ENCODE data around the gene ARVCF. TPM values are rescaled to one million over a fixed set of nuclear protein-coding genes. Genes with fewer than 3 reads are reported as not detected.

Gene ARVCF
- total RNA-seq, 1 experiment from 2014 or later, result 8.2 TPM

DNA sequence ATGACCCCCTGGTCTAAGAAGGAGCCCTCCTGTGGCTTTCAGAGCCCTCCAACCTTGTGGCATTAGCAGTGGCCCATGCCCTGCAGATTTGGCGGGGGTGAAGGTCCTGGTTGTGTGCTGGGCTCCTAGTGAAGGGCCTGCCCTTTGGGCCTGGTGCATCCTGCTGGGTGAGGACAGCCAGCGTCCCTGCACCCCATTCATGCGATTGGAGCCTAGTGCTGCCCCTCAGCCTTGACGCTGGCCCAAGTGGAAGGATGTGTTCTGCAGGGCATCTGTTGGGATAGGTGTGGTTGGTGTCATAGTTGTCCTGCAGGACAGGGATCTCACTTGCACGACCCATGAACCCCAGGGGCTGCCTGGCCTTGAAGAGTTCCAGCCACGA is 35.3 kb upstream of the ARVCF start:
- CTCF ChIA-PET, result no interaction called here
- POLR2A ChIA-PET, result no interaction called here
- in situ Hi-C loops (cut with HindIII; ENCODE audit: low pct_unique_long_range_greater_than_20kb, low sequenced_read_pairs), result no loop called here
- no peak for DNase-seq (ENCODE audit: low read depth, low spot score)
- H3K4me1 ChIP-seq (ENCODE audit: control insufficient read depth, insufficient read depth, low read length), result no peaks in the 10 kb centered on the region
- no peak overlapping the region for H3K4me3 ChIP-seq (ENCODE audit: low read depth in 2 of 2, low read length in 2 of 2)
- intact Hi-C loops (cut with micrococcal nuclease; ENCODE audit: unreplicated experiment), result no loop called here
- H3K36me3 ChIP-seq (ENCODE audit: control insufficient read depth, insufficient read depth, low read length), result no peaks in the 10 kb centered on the region
- H3K27ac ChIP-seq (ENCODE audit: low read length), result no peak overlapping the region
- no peaks in the 10 kb centered on the region for H3K9me3 ChIP-seq (ENCODE audit: control insufficient read depth, insufficient read depth, low read depth, low read length)
- BruUV-seq (replicated peaks), result no TSS peak
- ATAC-seq, result no peak
- H3K27me3 ChIP-seq (ENCODE audit: control insufficient read depth, insufficient read depth, low read length), result no peaks in the 10 kb centered on the region
- TF ChIP-seq, protein P1, sequence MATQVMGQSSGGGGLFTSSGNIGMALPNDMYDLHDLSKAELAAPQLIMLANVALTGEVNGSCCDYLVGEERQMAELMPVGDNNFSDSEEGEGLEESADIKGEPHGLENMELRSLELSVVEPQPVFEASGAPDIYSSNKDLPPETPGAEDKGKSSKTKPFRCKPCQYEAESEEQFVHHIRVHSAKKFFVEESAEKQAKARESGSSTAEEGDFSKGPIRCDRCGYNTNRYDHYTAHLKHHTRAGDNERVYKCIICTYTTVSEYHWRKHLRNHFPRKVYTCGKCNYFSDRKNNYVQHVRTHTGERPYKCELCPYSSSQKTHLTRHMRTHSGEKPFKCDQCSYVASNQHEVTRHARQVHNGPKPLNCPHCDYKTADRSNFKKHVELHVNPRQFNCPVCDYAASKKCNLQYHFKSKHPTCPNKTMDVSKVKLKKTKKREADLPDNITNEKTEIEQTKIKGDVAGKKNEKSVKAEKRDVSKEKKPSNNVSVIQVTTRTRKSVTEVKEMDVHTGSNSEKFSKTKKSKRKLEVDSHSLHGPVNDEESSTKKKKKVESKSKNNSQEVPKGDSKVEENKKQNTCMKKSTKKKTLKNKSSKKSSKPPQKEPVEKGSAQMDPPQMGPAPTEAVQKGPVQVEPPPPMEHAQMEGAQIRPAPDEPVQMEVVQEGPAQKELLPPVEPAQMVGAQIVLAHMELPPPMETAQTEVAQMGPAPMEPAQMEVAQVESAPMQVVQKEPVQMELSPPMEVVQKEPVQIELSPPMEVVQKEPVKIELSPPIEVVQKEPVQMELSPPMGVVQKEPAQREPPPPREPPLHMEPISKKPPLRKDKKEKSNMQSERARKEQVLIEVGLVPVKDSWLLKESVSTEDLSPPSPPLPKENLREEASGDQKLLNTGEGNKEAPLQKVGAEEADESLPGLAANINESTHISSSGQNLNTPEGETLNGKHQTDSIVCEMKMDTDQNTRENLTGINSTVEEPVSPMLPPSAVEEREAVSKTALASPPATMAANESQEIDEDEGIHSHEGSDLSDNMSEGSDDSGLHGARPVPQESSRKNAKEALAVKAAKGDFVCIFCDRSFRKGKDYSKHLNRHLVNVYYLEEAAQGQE (IDR thresholded peaks at IDR 0.05; ENCODE audit: insufficient read depth in 1 of 2, low read depth in 2 of 2, low read length in 1 of 2), result no peak
- TF ChIP-seq TCF7L2 (IDR thresholded peaks at IDR 0.05; ENCODE audit: low read depth, low read length), result no peak
- TF ChIP-seq POLR2AphosphoS5 (IDR thresholded peaks at IDR 0.05; ENCODE audit: low read depth, low read length), result no peak
- TF ChIP-seq SIN3A (IDR thresholded peaks at IDR 0.05; ENCODE audit: borderline replicate concordance, insufficient read depth, low read depth, low read length), result no peak
- TF ChIP-seq, protein P2, sequence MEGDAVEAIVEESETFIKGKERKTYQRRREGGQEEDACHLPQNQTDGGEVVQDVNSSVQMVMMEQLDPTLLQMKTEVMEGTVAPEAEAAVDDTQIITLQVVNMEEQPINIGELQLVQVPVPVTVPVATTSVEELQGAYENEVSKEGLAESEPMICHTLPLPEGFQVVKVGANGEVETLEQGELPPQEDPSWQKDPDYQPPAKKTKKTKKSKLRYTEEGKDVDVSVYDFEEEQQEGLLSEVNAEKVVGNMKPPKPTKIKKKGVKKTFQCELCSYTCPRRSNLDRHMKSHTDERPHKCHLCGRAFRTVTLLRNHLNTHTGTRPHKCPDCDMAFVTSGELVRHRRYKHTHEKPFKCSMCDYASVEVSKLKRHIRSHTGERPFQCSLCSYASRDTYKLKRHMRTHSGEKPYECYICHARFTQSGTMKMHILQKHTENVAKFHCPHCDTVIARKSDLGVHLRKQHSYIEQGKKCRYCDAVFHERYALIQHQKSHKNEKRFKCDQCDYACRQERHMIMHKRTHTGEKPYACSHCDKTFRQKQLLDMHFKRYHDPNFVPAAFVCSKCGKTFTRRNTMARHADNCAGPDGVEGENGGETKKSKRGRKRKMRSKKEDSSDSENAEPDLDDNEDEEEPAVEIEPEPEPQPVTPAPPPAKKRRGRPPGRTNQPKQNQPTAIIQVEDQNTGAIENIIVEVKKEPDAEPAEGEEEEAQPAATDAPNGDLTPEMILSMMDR (IDR thresholded peaks at IDR 0.05), result no peak

DNA sequence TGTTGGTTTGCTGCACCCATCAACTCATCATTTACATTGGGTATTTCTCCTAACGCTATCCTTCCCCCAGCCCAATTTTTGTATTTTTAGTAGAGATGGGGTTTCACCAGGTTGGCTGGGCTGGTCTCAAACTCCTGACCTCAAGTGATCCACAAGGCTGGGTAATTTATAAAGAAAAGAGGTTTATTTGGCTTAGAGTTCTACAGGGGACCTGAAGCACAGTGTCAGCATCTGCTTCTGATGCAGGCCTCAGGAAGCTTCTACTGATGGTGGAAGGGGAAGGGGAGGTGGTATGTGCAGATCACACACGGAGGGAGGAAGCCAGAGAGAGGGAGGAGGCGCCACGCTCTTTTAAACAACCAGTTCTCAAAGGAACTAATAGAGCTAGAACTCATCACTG is 30.1 kb upstream of the ARVCF start:
- intact Hi-C loops (cut with micrococcal nuclease; ENCODE audit: unreplicated experiment), result no loop called here

More for the DNA sequence above, 30.1 kb upstream of the ARVCF start:
- Histone ChIP-seq H3K27ac (ENCODE audit: low read length) (no peak overlapping the region), H3K9me3 (ENCODE audit: control insufficient read depth, insufficient read depth, low read depth, low read length) (no peaks in the 10 kb centered on the region), H3K36me3 (ENCODE audit: control insufficient read depth, insufficient read depth, low read length) (no peaks in the 10 kb centered on the region), H3K4me1 (ENCODE audit: control insufficient read depth, insufficient read depth, low read length) (no peaks in the 10 kb centered on the region), H3K4me3 (ENCODE audit: low read depth in 2 of 2, low read length in 2 of 2) (no peak overlapping the region), H3K27me3 (ENCODE audit: control insufficient read depth, insufficient read depth, low read length) (no peaks in the 10 kb centered on the region)
- CTCF ChIA-PET, result no interaction called here
- no peak for ATAC-seq
- in situ Hi-C loops (cut with HindIII; ENCODE audit: low pct_unique_long_range_greater_than_20kb, low sequenced_read_pairs), result no loop called here
- no peak for DNase-seq (ENCODE audit: low read depth, low spot score)
- no TSS peak for BruUV-seq (replicated peaks)
- POLR2A ChIA-PET, result interaction anchor here (0.7 kb wide), 1 partner anchor 23 kb away, joined by 7 read pairs; no protein-coding TSS in a partner anchor
- TF ChIP-seq, protein P2 (IDR thresholded peaks at IDR 0.05), result no peak
- TF ChIP-seq, protein P1 (IDR thresholded peaks at IDR 0.05; ENCODE audit: insufficient read depth in 1 of 2, low read depth in 2 of 2, low read length in 1 of 2), result no peak
- TF ChIP-seq POLR2AphosphoS5 (IDR thresholded peaks at IDR 0.05; ENCODE audit: low read depth, low read length) (no peak), TCF7L2 (IDR thresholded peaks at IDR 0.05; ENCODE audit: low read depth, low read length) (no peak), SIN3A (IDR thresholded peaks at IDR 0.05; ENCODE audit: borderline replicate concordance, insufficient read depth, low read depth, low read length) (no peak)

Data from Panc1 (cell line).